ENCODE measurements around the gene DUSP28. TPM values are rescaled to one million over a fixed set of nuclear protein-coding genes. Genes with fewer than 3 reads are reported as not detected.

Gene DUSP28
- total and polyA plus RNA-seq, 2 of the 13 experiments (the other 11 are each of a cell fraction or from before 2014, with no cell fraction given), result 5.2 to 8.6 TPM

- TF ChIP-seq, protein P1, sequence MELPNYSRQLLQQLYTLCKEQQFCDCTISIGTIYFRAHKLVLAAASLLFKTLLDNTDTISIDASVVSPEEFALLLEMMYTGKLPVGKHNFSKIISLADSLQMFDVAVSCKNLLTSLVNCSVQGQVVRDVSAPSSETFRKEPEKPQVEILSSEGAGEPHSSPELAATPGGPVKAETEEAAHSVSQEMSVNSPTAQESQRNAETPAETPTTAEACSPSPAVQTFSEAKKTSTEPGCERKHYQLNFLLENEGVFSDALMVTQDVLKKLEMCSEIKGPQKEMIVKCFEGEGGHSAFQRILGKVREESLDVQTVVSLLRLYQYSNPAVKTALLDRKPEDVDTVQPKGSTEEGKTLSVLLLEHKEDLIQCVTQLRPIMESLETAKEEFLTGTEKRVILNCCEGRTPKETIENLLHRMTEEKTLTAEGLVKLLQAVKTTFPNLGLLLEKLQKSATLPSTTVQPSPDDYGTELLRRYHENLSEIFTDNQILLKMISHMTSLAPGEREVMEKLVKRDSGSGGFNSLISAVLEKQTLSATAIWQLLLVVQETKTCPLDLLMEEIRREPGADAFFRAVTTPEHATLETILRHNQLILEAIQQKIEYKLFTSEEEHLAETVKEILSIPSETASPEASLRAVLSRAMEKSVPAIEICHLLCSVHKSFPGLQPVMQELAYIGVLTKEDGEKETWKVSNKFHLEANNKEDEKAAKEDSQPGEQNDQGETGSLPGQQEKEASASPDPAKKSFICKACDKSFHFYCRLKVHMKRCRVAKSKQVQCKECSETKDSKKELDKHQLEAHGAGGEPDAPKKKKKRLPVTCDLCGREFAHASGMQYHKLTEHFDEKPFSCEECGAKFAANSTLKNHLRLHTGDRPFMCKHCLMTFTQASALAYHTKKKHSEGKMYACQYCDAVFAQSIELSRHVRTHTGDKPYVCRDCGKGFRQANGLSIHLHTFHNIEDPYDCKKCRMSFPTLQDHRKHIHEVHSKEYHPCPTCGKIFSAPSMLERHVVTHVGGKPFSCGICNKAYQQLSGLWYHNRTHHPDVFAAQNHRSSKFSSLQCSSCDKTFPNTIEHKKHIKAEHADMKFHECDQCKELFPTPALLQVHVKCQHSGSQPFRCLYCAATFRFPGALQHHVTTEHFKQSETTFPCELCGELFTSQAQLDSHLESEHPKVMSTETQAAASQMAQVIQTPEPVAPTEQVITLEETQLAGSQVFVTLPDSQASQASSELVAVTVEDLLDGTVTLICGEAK (IDR thresholded peaks at IDR 0.05), result no peak
- TF ChIP-seq, protein P1 (CRISPR knock-in tag; IDR thresholded peaks at IDR 0.05), result no peak
- TF ChIP-seq TBX3 (IDR thresholded peaks at IDR 0.05; ENCODE audit: borderline replicate concordance), result peak; percentile 22; the same call in 1 of the 2 replicates
- no peak for TF ChIP-seq ZSCAN29 (CRISPR knock-in tag; conservative IDR thresholded peaks at IDR 0.05)
- TF ChIP-seq MEF2D (CRISPR knock-in tag; IDR thresholded peaks at IDR 0.05), result 0 out of 2 replicates have a peak, but pooled peaks have one; percentile 18
- peak; percentile 79; the same call in 1 of the 2 replicates for TF ChIP-seq ZNF256 (CRISPR knock-in tag; conservative IDR thresholded peaks at IDR 0.05)
- peak; percentile 94 for TF ChIP-seq RFX5 (IDR thresholded peaks at IDR 0.05; ENCODE audit: low read depth, low read length)
- TF ChIP-seq RFXANK (CRISPR knock-in tag; IDR thresholded peaks at IDR 0.05), result peak; percentile 82; the same call in 1 of the 2 replicates
- TF ChIP-seq ZBTB20 (CRISPR knock-in tag; IDR thresholded peaks at IDR 0.05; ENCODE audit: borderline replicate concordance, low read depth), result no peak
- no peak for TF ChIP-seq PHF8 (CRISPR knock-in tag; IDR thresholded peaks at IDR 0.05)
- TF ChIP-seq ZNF431 (CRISPR knock-in tag; IDR thresholded peaks at IDR 0.05; ENCODE audit: borderline replicate concordance, low read depth), result no peak; the same call in 1 of the 2 replicates
- TF ChIP-seq ZNF317 (CRISPR knock-in tag; IDR thresholded peaks at IDR 0.05), result no peak
- TF ChIP-seq KAT2B (IDR thresholded peaks at IDR 0.05; ENCODE audit: borderline replicate concordance, low read depth, low read length), result no peak
- TF ChIP-seq MTA1 (CRISPR knock-in tag; IDR thresholded peaks at IDR 0.05; ENCODE audit: borderline replicate concordance), result peak; percentile 69; the same call in 1 of the 2 replicates
- TF ChIP-seq ZNF138 (CRISPR knock-in tag; IDR thresholded peaks at IDR 0.05; ENCODE audit: low read depth), result peak; percentile 77; the same call in 1 of the 2 replicates
- TF ChIP-seq, protein P2, sequence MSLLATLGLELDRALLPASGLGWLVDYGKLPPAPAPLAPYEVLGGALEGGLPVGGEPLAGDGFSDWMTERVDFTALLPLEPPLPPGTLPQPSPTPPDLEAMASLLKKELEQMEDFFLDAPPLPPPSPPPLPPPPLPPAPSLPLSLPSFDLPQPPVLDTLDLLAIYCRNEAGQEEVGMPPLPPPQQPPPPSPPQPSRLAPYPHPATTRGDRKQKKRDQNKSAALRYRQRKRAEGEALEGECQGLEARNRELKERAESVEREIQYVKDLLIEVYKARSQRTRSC (CRISPR knock-in tag; IDR thresholded peaks at IDR 0.05; ENCODE audit: low read depth), result peak; percentile 81; the same call in 1 of the 2 replicates
- peak; percentile 62 for TF ChIP-seq FOXO1 (CRISPR knock-in tag; IDR thresholded peaks at IDR 0.05)
- no peak; the same call in 1 of the 2 replicates for TF ChIP-seq NCOA5 (CRISPR knock-in tag; IDR thresholded peaks at IDR 0.05)
- TF ChIP-seq SALL1 (CRISPR knock-in tag; IDR thresholded peaks at IDR 0.05), result peak; percentile 91
- TF ChIP-seq ZNF225 (CRISPR knock-in tag; IDR thresholded peaks at IDR 0.05), result 0 out of 2 replicates have a peak, but pooled peaks have one; percentile 58
- no peak for TF ChIP-seq CHD2 (IDR thresholded peaks at IDR 0.05; ENCODE audit: low read depth, low read length)
- no peak; the same call in 1 of the 2 replicates for TF ChIP-seq ZFP82 (CRISPR knock-in tag; IDR thresholded peaks at IDR 0.05; ENCODE audit: borderline replicate concordance)
- TF ChIP-seq SMAD3 (CRISPR knock-in tag; IDR thresholded peaks at IDR 0.05), result no peak
- peak; percentile 73 for TF ChIP-seq HOXA9 (CRISPR knock-in tag; IDR thresholded peaks at IDR 0.05; ENCODE audit: borderline replicate concordance)
Measured at GRCh38 chr2:240560084-240560479, at the start of gene DUSP28 (continued).
